HCT116 (cell line): Measurements from ENCODE around the gene CCDC188. TPM values are rescaled to one million over a fixed set of nuclear protein-coding genes. Genes with fewer than 3 reads are reported as not detected.

Experiments used
- ATAC-seq: fragments of 200-7000 bp; cut with Tn5 transposase; 2 replicates; pipeline ENCODE4 v1.9.1; 2020; ENCODE audit warnings: mild to moderate bottlenecking, moderate library complexity
- BruUV-seq: library from RNA; stranded (reverse); fragments of 400-500 nt; replicated peaks from 2 replicates; lab custom pipeline; 2021; lab: Mats Ljungman, UMichigan
- CTCF ChIA-PET: fragments of 300-600 bp; sonication (Branson Sonifier 250); formaldehyde crosslinking; loops from one replicate; lab custom pipeline; 2021; ENCODE audit warnings: antibody characterized with exemption; lab: Charles Lee
- POLR2A ChIA-PET: fragments of 300-600, 350-600 bp; sonication (Branson Sonifier 250); formaldehyde crosslinking; loops from one replicate; lab custom pipeline; 2021; ENCODE audit warnings: antibody characterized with exemption; lab: Charles Lee
- RAD21 ChIA-PET, 2 experiments: fragments of 300-600 bp; sonication (Branson Sonifier 250); formaldehyde crosslinking; loops; one replicate each; lab custom pipeline; 2023; ENCODE audit warnings: low total read pairs in 2 of 2; ENCODE audit not compliant: uncharacterized antibody in 2 of 2, unreplicated experiment in 2 of 2, low non-redundant PET in 1 of 2; lab: Charles Lee
- DNase-seq: peaks from one replicate; pipeline ENCODE4 v3.0.0-alpha.2; 2010; ENCODE audit warnings: low read depth, low spot score
- H2AFZ ChIP-seq: fragments of 200-600 bp; shearing (Covaris generic), sonication (generic); 2 replicates; pipeline ENCODE4 v1.6.1; 2017; ENCODE audit warnings: low read depth, mixed run types, mixed read lengths, antibody characterized with exemption, low read length; ENCODE audit not compliant: poor library complexity, severe bottlenecking
- H3K27ac ChIP-seq: 2 replicates; pipeline ENCODE4 v1.5.1; 2012; ENCODE audit warnings: low read depth, low read length
- H3K27me3 ChIP-seq: fragments of 200-600 bp; sonication (generic); 2 replicates; pipeline ENCODE4 v1.6.1; 2016; ENCODE audit warnings: mixed run types, low read length, mixed read lengths; ENCODE audit not compliant: insufficient read depth
- H3K36me3 ChIP-seq, 2 experiments: fragments of 200-500 bp in 1 of 2; fragments of 200-600 bp in 1 of 2; sonication (Bioruptor generic) in 1 of 2; sonication (generic) in 1 of 2; 2 replicates each; pipeline versions ENCODE4 v1.5.1 to v1.6.1; 2014 to 2016; ENCODE audit warnings: low read length in 2 of 2, inconsistent platforms in 1 of 2, mixed read lengths in 1 of 2, mixed run types in 1 of 2; ENCODE audit not compliant: insufficient read depth in 2 of 2, control insufficient read depth in 1 of 2
- H3K4me1 ChIP-seq, 2 experiments: fragments of 200-600 bp in 1 of 2; sonication (generic) in 1 of 2; 2 replicates each; pipeline versions ENCODE4 v1.5.1 to v1.6.1; 2012 to 2017; ENCODE audit warnings: low read length in 2 of 2, inconsistent platforms in 1 of 2, mild to moderate bottlenecking in 1 of 2, mixed read lengths in 1 of 2, mixed run types in 1 of 2, moderate library complexity in 1 of 2; ENCODE audit not compliant: insufficient read depth in 2 of 2, control insufficient read depth in 1 of 2
- H3K4me2 ChIP-seq: fragments of 200-600 bp; sonication (generic); 2 replicates; pipeline ENCODE4 v1.6.1; 2017; ENCODE audit warnings: mixed run types, low read length, mixed read lengths
- H3K4me3 ChIP-seq, 2 experiments: fragments of 200-600 bp in 1 of 2; sonication (generic) in 1 of 2; replicated peaks in 1 of 2; 2 replicates each; pipeline ENCODE4 v1.5.1; 2011 to 2016; ENCODE audit warnings: low read length in 2 of 2, control low read depth in 1 of 2, low read depth in 1 of 2, mild to moderate bottlenecking in 1 of 2, mixed read lengths in 1 of 2, mixed run types in 1 of 2
- H3K79me2 ChIP-seq: fragments of 200-600 bp; sonication (generic); 2 replicates; pipeline ENCODE4 v1.6.1; 2017; ENCODE audit warnings: mild to moderate bottlenecking, mixed run types, low read length, moderate library complexity, mixed read lengths; ENCODE audit not compliant: insufficient read depth
- H3K9ac ChIP-seq: fragments of 200-600 bp; sonication (generic); 2 replicates; pipeline ENCODE4 v1.6.1; 2016; ENCODE audit warnings: low read length, mixed read lengths
- H3K9me2 ChIP-seq: fragments of 200-600 bp; sonication (generic), shearing (Covaris generic); 2 replicates; pipeline ENCODE4 v1.6.1; 2017; ENCODE audit warnings: mixed run types, mild to moderate bottlenecking, moderate library complexity; ENCODE audit not compliant: insufficient read depth
- H3K9me3 ChIP-seq, 2 experiments: fragments of 200-500 bp in 1 of 2; fragments of 200-600 bp in 1 of 2; sonication (Bioruptor generic) in 1 of 2; sonication (generic) in 1 of 2; 2 replicates each; pipeline ENCODE4 v1.6.1; 2014 to 2017; ENCODE audit warnings: low read length in 2 of 2, mixed read lengths in 2 of 2, inconsistent platforms in 1 of 2, low read depth in 1 of 2, mild to moderate bottlenecking in 1 of 2, mixed run types in 1 of 2, moderate library complexity in 1 of 2; ENCODE audit not compliant: control insufficient read depth in 1 of 2, insufficient read depth in 1 of 2
- H4K20me1 ChIP-seq: fragments of 200-600 bp; sonication (generic), shearing (Covaris generic); 2 replicates; pipeline ENCODE4 v1.6.1; 2017; ENCODE audit warnings: mixed run types, mild to moderate bottlenecking, moderate library complexity; ENCODE audit not compliant: insufficient read depth
- CEBPB ChIP-seq: IDR thresholded peaks from 2 replicates; pipeline ENCODE4 v1.6.1; 2012; ENCODE audit warnings: low read depth
- EGR1 ChIP-seq: IDR thresholded peaks from 2 replicates; pipeline ENCODE4 v1.6.1; 2012; ENCODE audit warnings: low read depth
- JUND ChIP-seq: IDR thresholded peaks from 2 replicates; pipeline ENCODE4 v1.6.1; 2012
- POLR2AphosphoS5 ChIP-seq: IDR thresholded peaks from 2 replicates; pipeline ENCODE4 v1.6.1; 2011; ENCODE audit warnings: mild to moderate bottlenecking, low read depth, low read length, moderate library complexity
- SP1 ChIP-seq: IDR thresholded peaks from 2 replicates; pipeline ENCODE4 v1.6.1; 2012; ENCODE audit warnings: low read depth
- SRF ChIP-seq: IDR thresholded peaks from 2 replicates; pipeline ENCODE4 v1.6.1; 2012; ENCODE audit warnings: low read depth
- ZFX ChIP-seq: fragments of 450-650 bp; IDR thresholded peaks from 2 replicates; pipeline ENCODE4 v1.6.1; 2017
- intact Hi-C: fragments of 100-400 bp; cut with micrococcal nuclease; formaldehyde crosslinking; loops from 2 replicates; pipeline ENCODE4 v1.10.0; 2022
- total RNA-seq: library from RNA; stranded (reverse); gene quantifications from one replicate; pipeline ENCODE4 v1.2.1, GENCODE V29; 2021; ENCODE audit not compliant: unreplicated experiment
- TF ChIP-seq, protein P1 (sequence below), 3 experiments: fragments of 200-600 bp in 1 of 3; sonication (generic) in 1 of 3; IDR thresholded peaks in 2 of 3; conservative IDR thresholded peaks in 1 of 3; 2 replicates each; pipeline ENCODE4 v1.5.1; 2012 to 2017; ENCODE audit warnings: low read depth in 2 of 3, low read length in 2 of 3, antibody characterized with exemption in 1 of 3, borderline replicate concordance in 1 of 3, control low read depth in 1 of 3, mild to moderate bottlenecking in 1 of 3, mixed read lengths in 1 of 3, mixed run types in 1 of 3, moderate library complexity in 1 of 3; ENCODE audit not compliant: insufficient read depth in 1 of 3
- TF ChIP-seq, protein P2 (sequence below): IDR thresholded peaks from 2 replicates; pipeline ENCODE4 v1.6.1; 2011; ENCODE audit warnings: mild to moderate bottlenecking, low read length, moderate library complexity; ENCODE audit not compliant: insufficient replicate concordance; ENCODE audit errors: extremely low read depth
- TF ChIP-seq, protein P3 (sequence below): IDR thresholded peaks from 2 replicates; pipeline ENCODE4 v1.6.1; 2012
- TF ChIP-seq, protein P4 (sequence below): IDR thresholded peaks from 2 replicates; pipeline ENCODE4 v1.6.1; 2012; ENCODE audit warnings: low read depth

CCDC188 gene
- total RNA-seq, 1 experiment from 2014 or later: not detected

DNA sequence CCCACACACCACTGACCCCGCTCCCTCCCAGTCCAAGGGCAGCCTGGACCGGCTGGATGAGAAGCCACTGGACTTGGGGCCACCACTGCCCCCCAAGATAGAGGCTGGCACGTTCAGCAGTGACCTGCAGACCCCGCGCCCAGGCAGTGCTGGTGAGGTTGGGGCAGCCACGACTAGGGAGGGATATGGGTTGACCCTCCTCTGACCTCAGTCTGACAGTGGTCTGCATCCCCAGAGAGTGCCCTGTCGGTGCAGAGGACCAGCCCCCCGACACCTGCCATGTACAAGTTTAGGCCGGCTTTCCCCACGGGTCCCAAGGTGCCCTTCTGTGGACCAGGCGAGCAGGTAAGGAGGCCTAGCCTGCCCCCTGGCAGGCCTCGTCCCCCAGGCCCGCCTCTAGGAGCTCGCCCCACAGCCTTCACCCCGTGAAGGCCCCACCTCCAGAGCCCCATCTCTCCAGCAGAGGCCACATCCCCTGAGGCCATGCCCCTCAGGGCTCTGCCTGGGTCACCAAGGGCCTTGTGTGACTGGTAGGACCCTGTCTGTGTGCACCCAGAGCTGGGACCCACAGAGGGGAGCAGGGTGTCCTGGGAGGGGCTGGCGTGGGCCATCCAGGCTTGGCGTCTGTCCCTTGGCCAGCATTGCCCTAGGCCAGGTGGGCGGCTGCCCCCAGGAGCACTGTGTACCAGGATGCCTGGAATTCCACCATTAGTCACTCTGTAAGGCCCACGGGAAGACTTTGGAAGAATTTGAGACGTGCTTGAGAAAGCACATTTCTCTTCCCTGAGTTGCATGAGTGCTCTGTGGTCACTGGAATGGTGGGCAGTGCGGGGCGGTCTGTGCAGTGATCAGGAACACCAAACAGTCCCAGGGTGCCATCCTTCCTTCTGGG, 9.4 kb downstream of the CCDC188 start:
- no peak overlapping the region for H3K4me3 ChIP-seq
- peaks cover 5 to 6% of the 10 kb centered on the region in 2 experiments; a peak in 2 of 4 replicates for H3K36me3 ChIP-seq
- intact Hi-C loops: no loop called here

More for the DNA sequence above, 9.4 kb downstream of the CCDC188 start:
- peaks cover 4 to 12% of the 10 kb centered on the region in 2 experiments; a peak in 2 of 4 replicates for H3K4me1 ChIP-seq
- DNase-seq (no peak), ATAC-seq (no peak)
- ChIA-PET CTCF (no interaction called here), RAD21 (no interaction called here), POLR2A (no interaction called here)
- TF ChIP-seq CEBPB: no peak
- no peak for TF ChIP-seq ZFX
- TF ChIP-seq, protein P1, sequence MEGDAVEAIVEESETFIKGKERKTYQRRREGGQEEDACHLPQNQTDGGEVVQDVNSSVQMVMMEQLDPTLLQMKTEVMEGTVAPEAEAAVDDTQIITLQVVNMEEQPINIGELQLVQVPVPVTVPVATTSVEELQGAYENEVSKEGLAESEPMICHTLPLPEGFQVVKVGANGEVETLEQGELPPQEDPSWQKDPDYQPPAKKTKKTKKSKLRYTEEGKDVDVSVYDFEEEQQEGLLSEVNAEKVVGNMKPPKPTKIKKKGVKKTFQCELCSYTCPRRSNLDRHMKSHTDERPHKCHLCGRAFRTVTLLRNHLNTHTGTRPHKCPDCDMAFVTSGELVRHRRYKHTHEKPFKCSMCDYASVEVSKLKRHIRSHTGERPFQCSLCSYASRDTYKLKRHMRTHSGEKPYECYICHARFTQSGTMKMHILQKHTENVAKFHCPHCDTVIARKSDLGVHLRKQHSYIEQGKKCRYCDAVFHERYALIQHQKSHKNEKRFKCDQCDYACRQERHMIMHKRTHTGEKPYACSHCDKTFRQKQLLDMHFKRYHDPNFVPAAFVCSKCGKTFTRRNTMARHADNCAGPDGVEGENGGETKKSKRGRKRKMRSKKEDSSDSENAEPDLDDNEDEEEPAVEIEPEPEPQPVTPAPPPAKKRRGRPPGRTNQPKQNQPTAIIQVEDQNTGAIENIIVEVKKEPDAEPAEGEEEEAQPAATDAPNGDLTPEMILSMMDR (IDR thresholded peaks at IDR 0.05 in 2 of 3, conservative IDR thresholded peaks at IDR 0.05 in 1 of 3; ENCODE audit: borderline replicate concordance in 1 of 3, insufficient read depth in 1 of 3, low read depth in 2 of 3, low read length in 2 of 3): no peak
- no peak for TF ChIP-seq JUND
- TF ChIP-seq, protein P2, sequence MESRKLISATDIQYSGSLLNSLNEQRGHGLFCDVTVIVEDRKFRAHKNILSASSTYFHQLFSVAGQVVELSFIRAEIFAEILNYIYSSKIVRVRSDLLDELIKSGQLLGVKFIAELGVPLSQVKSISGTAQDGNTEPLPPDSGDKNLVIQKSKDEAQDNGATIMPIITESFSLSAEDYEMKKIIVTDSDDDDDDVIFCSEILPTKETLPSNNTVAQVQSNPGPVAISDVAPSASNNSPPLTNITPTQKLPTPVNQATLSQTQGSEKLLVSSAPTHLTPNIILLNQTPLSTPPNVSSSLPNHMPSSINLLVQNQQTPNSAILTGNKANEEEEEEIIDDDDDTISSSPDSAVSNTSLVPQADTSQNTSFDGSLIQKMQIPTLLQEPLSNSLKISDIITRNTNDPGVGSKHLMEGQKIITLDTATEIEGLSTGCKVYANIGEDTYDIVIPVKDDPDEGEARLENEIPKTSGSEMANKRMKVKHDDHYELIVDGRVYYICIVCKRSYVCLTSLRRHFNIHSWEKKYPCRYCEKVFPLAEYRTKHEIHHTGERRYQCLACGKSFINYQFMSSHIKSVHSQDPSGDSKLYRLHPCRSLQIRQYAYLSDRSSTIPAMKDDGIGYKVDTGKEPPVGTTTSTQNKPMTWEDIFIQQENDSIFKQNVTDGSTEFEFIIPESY: no peak
- TF ChIP-seq POLR2AphosphoS5: no peak
- no peak for TF ChIP-seq SRF
- no peak for TF ChIP-seq EGR1
- TF ChIP-seq, protein P3, sequence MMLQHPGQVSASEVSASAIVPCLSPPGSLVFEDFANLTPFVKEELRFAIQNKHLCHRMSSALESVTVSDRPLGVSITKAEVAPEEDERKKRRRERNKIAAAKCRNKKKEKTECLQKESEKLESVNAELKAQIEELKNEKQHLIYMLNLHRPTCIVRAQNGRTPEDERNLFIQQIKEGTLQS: no peak
- TF ChIP-seq, protein P4, sequence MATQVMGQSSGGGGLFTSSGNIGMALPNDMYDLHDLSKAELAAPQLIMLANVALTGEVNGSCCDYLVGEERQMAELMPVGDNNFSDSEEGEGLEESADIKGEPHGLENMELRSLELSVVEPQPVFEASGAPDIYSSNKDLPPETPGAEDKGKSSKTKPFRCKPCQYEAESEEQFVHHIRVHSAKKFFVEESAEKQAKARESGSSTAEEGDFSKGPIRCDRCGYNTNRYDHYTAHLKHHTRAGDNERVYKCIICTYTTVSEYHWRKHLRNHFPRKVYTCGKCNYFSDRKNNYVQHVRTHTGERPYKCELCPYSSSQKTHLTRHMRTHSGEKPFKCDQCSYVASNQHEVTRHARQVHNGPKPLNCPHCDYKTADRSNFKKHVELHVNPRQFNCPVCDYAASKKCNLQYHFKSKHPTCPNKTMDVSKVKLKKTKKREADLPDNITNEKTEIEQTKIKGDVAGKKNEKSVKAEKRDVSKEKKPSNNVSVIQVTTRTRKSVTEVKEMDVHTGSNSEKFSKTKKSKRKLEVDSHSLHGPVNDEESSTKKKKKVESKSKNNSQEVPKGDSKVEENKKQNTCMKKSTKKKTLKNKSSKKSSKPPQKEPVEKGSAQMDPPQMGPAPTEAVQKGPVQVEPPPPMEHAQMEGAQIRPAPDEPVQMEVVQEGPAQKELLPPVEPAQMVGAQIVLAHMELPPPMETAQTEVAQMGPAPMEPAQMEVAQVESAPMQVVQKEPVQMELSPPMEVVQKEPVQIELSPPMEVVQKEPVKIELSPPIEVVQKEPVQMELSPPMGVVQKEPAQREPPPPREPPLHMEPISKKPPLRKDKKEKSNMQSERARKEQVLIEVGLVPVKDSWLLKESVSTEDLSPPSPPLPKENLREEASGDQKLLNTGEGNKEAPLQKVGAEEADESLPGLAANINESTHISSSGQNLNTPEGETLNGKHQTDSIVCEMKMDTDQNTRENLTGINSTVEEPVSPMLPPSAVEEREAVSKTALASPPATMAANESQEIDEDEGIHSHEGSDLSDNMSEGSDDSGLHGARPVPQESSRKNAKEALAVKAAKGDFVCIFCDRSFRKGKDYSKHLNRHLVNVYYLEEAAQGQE: no peak
- TF ChIP-seq SP1: no peak
- H3K27ac ChIP-seq: no peak overlapping the region
- BruUV-seq: no TSS peak
- H3K4me2 ChIP-seq: no peak overlapping the region
- peaks cover 35% of the 10 kb centered on the region for H3K79me2 ChIP-seq
- no peak overlapping the region for H2AFZ ChIP-seq
- H3K27me3 ChIP-seq: no peaks in the 10 kb centered on the region
- H3K9me2 ChIP-seq: no peaks in the 10 kb centered on the region
- no peak overlapping the region for H3K9ac ChIP-seq
- no peaks in the 10 kb centered on the region for H3K9me3 ChIP-seq
- no peaks in the 10 kb centered on the region for H4K20me1 ChIP-seq
